SH-SY5Y (cell line): ENCODE measurements around the gene MDGA2.

Source experiments
- GATA2 ChIP-seq: IDR thresholded peaks from 2 replicates; pipeline ENCODE4 v1.6.1; 2011; ENCODE audit warnings: mild to moderate bottlenecking, low read depth, low read length
- GATA3 ChIP-seq: IDR thresholded peaks from 2 replicates; pipeline ENCODE4 v1.6.1; 2011; ENCODE audit warnings: low read depth, mild to moderate bottlenecking, low read length, moderate library complexity

DNA sequence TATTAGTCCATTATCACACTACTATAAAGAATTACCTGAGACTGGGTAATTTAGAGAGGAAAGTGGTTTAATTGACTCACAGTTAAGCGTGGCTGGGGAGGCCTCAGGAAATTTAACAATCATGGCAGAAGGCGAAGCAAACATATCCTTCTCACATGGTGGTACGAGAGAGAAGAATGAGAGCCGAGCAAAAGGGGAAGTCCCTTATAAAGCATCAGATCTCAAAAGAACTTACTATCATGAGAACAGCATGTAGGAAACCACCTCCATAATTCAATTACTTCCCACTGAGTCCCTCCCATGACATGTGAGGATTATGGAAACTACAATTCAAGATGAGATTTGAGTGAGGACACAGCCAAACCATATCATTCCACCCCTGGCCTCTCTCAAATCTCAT is 422.6 kb downstream of the MDGA2 start:
- no peak for TF ChIP-seq GATA2
- TF ChIP-seq GATA3: no peak
